HepG2 (cell line): ENCODE measurements around the gene RPL31. TPM values are rescaled to one million over a fixed set of nuclear protein-coding genes. Genes with fewer than 3 reads are reported as not detected.

Experiments used
- ELF1 ChIP-seq: sonication (generic); formaldehyde crosslinking; IDR thresholded peaks from 2 replicates; pipeline ENCODE4 v1.4.0; 2020; ENCODE audit warnings: missing genetic modification reagents
- GATAD2A ChIP-seq: IDR thresholded peaks from 2 replicates; pipeline ENCODE4 v1.6.1; 2016
- GMEB2 ChIP-seq: IDR thresholded peaks from 2 replicates; pipeline ENCODE4 v1.6.1; 2016; ENCODE audit warnings: missing biosample characterization, missing genetic modification reagents, low read depth
- HHEX ChIP-seq: IDR thresholded peaks from 2 replicates; pipeline ENCODE4 v1.6.1; 2016; ENCODE audit warnings: control low read depth
- HOXA3 ChIP-seq: sonication (generic); formaldehyde crosslinking; IDR thresholded peaks from 2 replicates; pipeline ENCODE4 v1.5.0; 2020; ENCODE audit warnings: missing genetic modification reagents
- KDM2A ChIP-seq: sonication (generic); formaldehyde crosslinking; IDR thresholded peaks from 2 replicates; pipeline ENCODE4 v1.4.0; 2020; ENCODE audit warnings: low read depth, missing genetic modification reagents, borderline replicate concordance
- MEF2D ChIP-seq: sonication (generic); formaldehyde crosslinking; IDR thresholded peaks from 2 replicates; pipeline ENCODE4 v1.5.1; 2020; ENCODE audit warnings: mild to moderate bottlenecking, missing genetic modification reagents
- NR2F6 ChIP-seq, 2 experiments: IDR thresholded peaks; 2 replicates each; pipeline ENCODE4 v1.6.1; 2016; ENCODE audit warnings: antibody characterized with exemption in 1 of 2, mild to moderate bottlenecking in 1 of 2
- RXRA ChIP-seq: sonication (generic); formaldehyde crosslinking; IDR thresholded peaks from 2 replicates; pipeline ENCODE4 v1.5.1; 2020; ENCODE audit warnings: missing genetic modification reagents
- SALL1 ChIP-seq: sonication (generic); formaldehyde crosslinking; IDR thresholded peaks from 2 replicates; pipeline ENCODE4 v1.8.0; 2022; ENCODE audit warnings: mild to moderate bottlenecking, missing genetic modification reagents
- YEATS2 ChIP-seq: sonication (generic); formaldehyde crosslinking; IDR thresholded peaks from 2 replicates; pipeline ENCODE4 v1.4.0; 2020; ENCODE audit warnings: missing genetic modification reagents, borderline replicate concordance
- ZBTB33 ChIP-seq: sonication (generic); formaldehyde crosslinking; IDR thresholded peaks from 2 replicates; pipeline ENCODE4 v1.4.0; 2020; ENCODE audit warnings: missing genetic modification reagents
- ZC3H4 ChIP-seq: sonication (generic); formaldehyde crosslinking; IDR thresholded peaks from 2 replicates; pipeline ENCODE4 v1.4.0; 2020; ENCODE audit warnings: missing genetic modification reagents, borderline replicate concordance
- ZMAT3 ChIP-seq: sonication (generic); formaldehyde crosslinking; conservative IDR thresholded peaks from 2 replicates; pipeline ENCODE4 v1.7.0; 2021; ENCODE audit warnings: missing genetic modification reagents
- ZNF329 ChIP-seq: sonication (generic); formaldehyde crosslinking; IDR thresholded peaks from 2 replicates; pipeline ENCODE4 v1.9.0; 2021; ENCODE audit warnings: low read depth, mild to moderate bottlenecking, missing genetic modification reagents
- ZNF33A ChIP-seq: sonication (generic); formaldehyde crosslinking; IDR thresholded peaks from 2 replicates; pipeline ENCODE4 v1.5.1; 2020; ENCODE audit warnings: missing genetic modification reagents, mild to moderate bottlenecking, moderate library complexity, borderline replicate concordance
- ZNF367 ChIP-seq: sonication (generic); formaldehyde crosslinking; IDR thresholded peaks from 2 replicates; pipeline ENCODE4 v1.4.0; 2020; ENCODE audit warnings: missing genetic modification reagents, borderline replicate concordance
- ZNF598 ChIP-seq: sonication (generic); formaldehyde crosslinking; IDR thresholded peaks from 2 replicates; pipeline ENCODE4 v1.5.1; 2020; ENCODE audit warnings: mild to moderate bottlenecking, missing genetic modification reagents, borderline replicate concordance
- ZNF670 ChIP-seq: sonication (generic); formaldehyde crosslinking; IDR thresholded peaks from 2 replicates; pipeline ENCODE4 v1.8.0; 2022; ENCODE audit warnings: mild to moderate bottlenecking, missing genetic modification reagents, borderline replicate concordance
- ZNF747 ChIP-seq: sonication (generic); formaldehyde crosslinking; IDR thresholded peaks from 2 replicates; pipeline ENCODE4 v1.8.1; 2023; ENCODE audit warnings: missing genetic modification reagents, mild to moderate bottlenecking, borderline replicate concordance
- ZNF775 ChIP-seq: sonication (generic); formaldehyde crosslinking; IDR thresholded peaks from 2 replicates; pipeline ENCODE4 v1.4.0; 2020; ENCODE audit warnings: missing genetic modification reagents, mild to moderate bottlenecking, moderate library complexity, borderline replicate concordance
- polyA plus RNA-seq, 8 experiments: library from polyadenylated mRNA; depleted of rRNA in 3 of 8; stranded (reverse) in 7 of 8; unstranded in 1 of 8; fragments of >200 nt; fragmentation: Illumina TruSeq in 4 of 8; extraction: Trizol in 4 of 8; gene quantifications; 2 replicates each; pipeline versions ENCODE4 v1.2.1 to v1.2.3, GENCODE V29; 2011 to 2016; ENCODE audit warnings: low read depth in 4 of 8, missing spikeins in 1 of 8, mixed read lengths in 1 of 8; ENCODE audit not compliant: insufficient read depth in 1 of 8
- total RNA-seq, 5 experiments: library from RNA; depleted of rRNA; stranded (reverse); fragments of >200 nt; fragmentation: Illumina TruSeq; extraction: Trizol; gene quantifications; 2 replicates each; pipeline ENCODE4 v1.2.3, GENCODE V29; 2016; ENCODE audit warnings: low read depth in 1 of 5
- TF ChIP-seq, protein P1 (sequence below): sonication (generic); formaldehyde crosslinking; IDR thresholded peaks from 2 replicates; pipeline ENCODE4 v1.8.0; 2022; ENCODE audit warnings: mild to moderate bottlenecking, missing genetic modification reagents
- TF ChIP-seq, protein P2 (sequence below): IDR thresholded peaks from 2 replicates; pipeline ENCODE4 v1.6.1; 2016; ENCODE audit warnings: mild to moderate bottlenecking, missing biosample characterization, missing genetic modification reagents

RPL31 gene
- total and polyA plus RNA-seq, 2 of the 13 experiments (the other 11 are each of a cell fraction or from before 2014, with no cell fraction given): 3,331 to 3,582 TPM

- peak; percentile 60; the same call in 1 of the 2 replicates for TF ChIP-seq ZC3H4 (CRISPR knock-in tag)
- TF ChIP-seq ZNF367 (CRISPR knock-in tag): no peak
- peak; percentile 64 for TF ChIP-seq SALL1 (CRISPR knock-in tag)
- TF ChIP-seq ELF1 (CRISPR knock-in tag): peak; percentile 38; the same call in 1 of the 2 replicates
- 0 out of 2 replicates have a peak, but pooled peaks have one; percentile 36 for TF ChIP-seq YEATS2 (CRISPR knock-in tag)
- peak; percentile 78 for TF ChIP-seq ZBTB33 (CRISPR knock-in tag)
- no peak for TF ChIP-seq HHEX (CRISPR knock-in tag)
- TF ChIP-seq ZNF598 (CRISPR knock-in tag): no peak
- TF ChIP-seq ZNF775 (CRISPR knock-in tag): no peak
- TF ChIP-seq ZNF329 (CRISPR knock-in tag): no peak
- no peak for TF ChIP-seq ZNF747 (CRISPR knock-in tag)
- peak; percentile 51; the same call in 1 of the 2 replicates for TF ChIP-seq HOXA3
- TF ChIP-seq GMEB2 (CRISPR knock-in tag): no peak
- TF ChIP-seq MEF2D: no peak
- TF ChIP-seq, protein P1, sequence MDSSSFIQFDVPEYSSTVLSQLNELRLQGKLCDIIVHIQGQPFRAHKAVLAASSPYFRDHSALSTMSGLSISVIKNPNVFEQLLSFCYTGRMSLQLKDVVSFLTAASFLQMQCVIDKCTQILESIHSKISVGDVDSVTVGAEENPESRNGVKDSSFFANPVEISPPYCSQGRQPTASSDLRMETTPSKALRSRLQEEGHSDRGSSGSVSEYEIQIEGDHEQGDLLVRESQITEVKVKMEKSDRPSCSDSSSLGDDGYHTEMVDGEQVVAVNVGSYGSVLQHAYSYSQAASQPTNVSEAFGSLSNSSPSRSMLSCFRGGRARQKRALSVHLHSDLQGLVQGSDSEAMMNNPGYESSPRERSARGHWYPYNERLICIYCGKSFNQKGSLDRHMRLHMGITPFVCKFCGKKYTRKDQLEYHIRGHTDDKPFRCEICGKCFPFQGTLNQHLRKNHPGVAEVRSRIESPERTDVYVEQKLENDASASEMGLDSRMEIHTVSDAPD: no peak
- TF ChIP-seq, protein P2, sequence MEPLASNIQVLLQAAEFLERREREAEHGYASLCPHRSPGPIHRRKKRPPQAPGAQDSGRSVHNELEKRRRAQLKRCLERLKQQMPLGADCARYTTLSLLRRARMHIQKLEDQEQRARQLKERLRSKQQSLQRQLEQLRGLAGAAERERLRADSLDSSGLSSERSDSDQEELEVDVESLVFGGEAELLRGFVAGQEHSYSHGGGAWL (CRISPR knock-in tag): 0 out of 2 replicates have a peak, but pooled peaks have one; percentile 38
- TF ChIP-seq GATAD2A: peak; percentile 68
- TF ChIP-seq KDM2A (CRISPR knock-in tag): peak; percentile 50; the same call in 1 of the 2 replicates
- no peak for TF ChIP-seq ZNF33A (CRISPR knock-in tag)
- 0 out of 2 replicates have a peak, but pooled peaks have one; percentile 27 for TF ChIP-seq ZMAT3 (CRISPR knock-in tag)
- no peak for TF ChIP-seq ZNF670 (CRISPR knock-in tag)
- peak; percentile 30; the same call in 1 of the 2 replicates for TF ChIP-seq NR2F6 (IDR thresholded peaks at IDR 0.05)
- peak; percentile 77 for TF ChIP-seq NR2F6 (CRISPR knock-in tag; IDR thresholded peaks at IDR 0.05)
- TF ChIP-seq RXRA: 0 out of 2 replicates have a peak, but pooled peaks have one; percentile 66
Measured at GRCh38 chr2:101038455-101039255, 36.6 kb downstream of the RPL31 start (continued).
